Measurements from ENCODE around the gene NEURL1B.
"Not testable (repeated sequence)": the region's sequence is repeated elsewhere in the genome, so short reads cannot be mapped to it uniquely, and the experiment has no call there.

The NEURL1B gene

GRCh38 chr5:172634106-172634899 lies 6.8 kb upstream of the NEURL1B start:
- DNase-seq (ENCODE audit: low read depth in 2 of 2), result no peak

DNA sequence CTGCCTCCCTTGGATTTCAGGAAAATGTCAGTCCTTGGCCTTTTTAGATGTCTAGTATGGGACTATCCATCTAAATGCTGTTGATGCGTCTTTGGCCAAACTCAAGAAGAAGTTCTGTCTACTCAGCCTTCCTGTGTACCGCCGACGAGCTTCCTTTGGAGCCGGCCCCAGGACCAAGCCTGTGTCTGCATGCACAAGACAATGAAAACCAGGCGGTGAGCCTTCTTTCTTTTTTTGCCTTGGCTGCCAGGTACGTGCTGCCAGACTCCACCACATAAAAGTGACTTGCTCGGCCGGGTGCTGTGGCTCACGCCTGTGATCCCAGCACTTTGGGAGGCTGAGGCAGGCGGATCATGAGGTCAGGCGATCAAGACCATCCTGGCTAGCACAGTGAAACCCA lies 6.0 kb upstream of the NEURL1B start:
- no peak for DNase-seq (ENCODE audit: low read depth in 2 of 2)

DNA sequence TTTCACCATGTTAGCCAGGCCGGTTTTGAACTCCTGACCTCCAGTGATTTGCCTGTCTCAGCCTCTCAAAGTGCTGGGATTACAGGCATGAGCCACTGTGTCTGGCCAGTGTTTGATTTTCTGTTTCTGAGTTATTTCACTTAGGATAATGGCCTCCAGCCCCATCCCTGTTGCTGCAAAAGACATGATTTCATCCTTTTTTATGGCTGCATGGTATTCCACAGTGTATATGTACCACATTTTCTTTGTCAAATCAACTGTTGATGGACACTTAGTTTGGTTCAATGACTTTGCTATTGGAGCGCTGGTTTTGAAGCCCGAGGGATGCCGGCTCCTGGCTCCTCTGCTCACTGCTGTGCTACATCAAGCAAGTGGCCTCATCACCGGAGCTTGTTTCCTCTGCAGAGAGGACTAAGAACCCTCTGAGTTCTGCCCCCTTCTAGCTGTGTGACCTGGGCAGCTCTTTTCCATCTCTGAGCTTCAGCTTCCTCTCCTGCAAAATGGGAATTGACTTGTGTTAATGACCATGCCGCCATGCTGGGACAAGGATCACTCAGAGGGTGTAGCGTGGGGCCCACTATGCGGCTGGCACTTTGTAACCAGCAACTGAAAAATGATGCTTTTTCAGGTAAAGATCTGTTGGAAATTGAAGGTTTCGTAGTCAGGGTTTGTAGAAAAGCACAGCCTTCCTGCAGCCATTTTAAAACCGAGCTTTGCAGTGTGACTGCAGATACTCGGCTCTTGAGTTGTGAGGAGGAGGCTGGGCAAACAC lies 4.6 kb upstream of the NEURL1B start:
- DNase-seq (ENCODE audit: low read depth in 2 of 2), result no peak

DNA sequence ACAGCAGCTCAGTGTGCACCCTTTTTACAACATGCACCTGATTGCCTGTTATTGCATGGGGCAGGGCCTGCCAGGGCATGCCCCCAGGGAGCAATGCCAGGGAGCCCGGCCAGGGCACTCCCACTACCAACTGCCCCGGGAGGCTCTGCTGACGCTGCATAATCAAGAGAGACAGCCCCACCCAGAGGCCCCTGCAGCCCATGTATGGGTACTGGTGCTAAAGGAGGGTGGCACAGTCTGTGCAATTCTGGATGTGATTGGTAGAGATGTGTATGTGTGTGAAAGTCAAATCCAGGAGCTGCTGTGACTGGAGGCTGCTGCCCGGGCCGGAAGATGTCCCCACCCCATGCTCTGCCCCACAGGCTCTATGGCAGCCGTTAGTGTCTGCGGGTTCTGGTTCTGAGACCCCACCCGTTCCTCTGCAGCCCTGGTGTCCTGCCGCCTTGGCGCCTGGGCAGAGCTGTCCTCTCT lies 3.9 kb upstream of the NEURL1B start:
- no peak for DNase-seq (ENCODE audit: low read depth in 2 of 2)

DNA sequence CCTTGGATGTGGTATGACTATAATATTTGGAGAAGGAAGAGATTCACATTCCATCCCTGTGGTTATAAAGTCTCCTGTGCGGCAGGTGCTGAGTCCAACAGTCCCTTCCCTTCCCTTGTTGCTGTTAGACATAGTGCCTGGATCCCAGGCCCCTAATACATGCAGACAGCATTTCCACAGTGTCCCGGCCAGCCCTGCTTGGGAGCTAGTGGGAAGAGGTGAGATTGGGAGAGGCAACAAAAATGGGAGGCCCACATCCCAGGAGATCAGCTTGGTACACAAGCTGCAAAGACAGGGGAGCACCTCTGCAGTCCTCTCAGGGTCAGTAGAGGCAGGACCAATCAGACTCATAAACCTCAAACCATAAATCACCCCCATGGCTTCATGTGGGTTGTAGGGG lies 3.3 kb upstream of the NEURL1B start:
- DNase-seq (ENCODE audit: low read depth in 2 of 2), result no peak

- DNase-seq (ENCODE audit: low read depth in 2 of 2), result no peak
These were observed 2.8 kb upstream of the NEURL1B start for GRCh38 chr5:172638209-172638768.

- no peak for DNase-seq (ENCODE audit: low read depth in 2 of 2)
These were observed 924 bp upstream of the NEURL1B start for GRCh38 chr5:172640139-172640538.

DNA sequence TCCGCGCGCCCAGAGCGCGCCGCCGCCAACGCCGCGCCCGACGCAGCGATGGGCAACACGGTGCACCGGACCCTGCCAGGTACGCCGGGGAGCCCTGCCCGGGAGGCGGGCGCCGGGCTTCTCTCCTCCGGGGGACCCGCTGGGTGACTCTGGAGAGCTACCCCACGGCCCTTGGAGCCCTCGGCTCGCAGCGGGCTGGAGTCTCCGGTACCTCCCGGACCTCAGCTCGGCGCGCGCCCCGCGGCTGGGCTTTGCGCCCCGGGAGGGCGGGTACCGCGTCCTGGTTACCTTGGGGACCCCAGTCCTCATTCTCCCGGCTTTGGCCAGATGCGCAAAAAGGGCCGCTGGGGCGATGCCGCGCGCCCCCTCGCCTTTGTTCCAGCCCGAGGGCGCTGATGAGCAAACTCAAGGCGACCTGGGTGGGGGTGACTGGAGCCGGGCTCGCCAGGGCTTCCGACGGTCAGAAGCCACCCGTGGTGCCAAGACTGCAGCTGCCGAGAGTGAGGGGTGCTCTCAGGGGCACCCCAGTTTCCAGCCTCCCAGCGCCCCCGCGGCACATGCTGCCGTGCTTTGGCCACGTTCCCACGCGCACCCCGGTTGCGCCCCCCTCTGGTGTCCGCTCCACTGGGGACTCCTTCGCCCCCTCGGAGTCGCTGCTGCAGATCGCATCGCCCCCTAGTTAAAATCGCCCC lies 442 bp downstream of the NEURL1B start:
- no peak for DNase-seq (ENCODE audit: low read depth in 2 of 2)

GRCh38 chr5:172642051-172642409 lies 967 bp downstream of the NEURL1B start:
- no peak for DNase-seq (ENCODE audit: low read depth in 2 of 2)

DNA sequence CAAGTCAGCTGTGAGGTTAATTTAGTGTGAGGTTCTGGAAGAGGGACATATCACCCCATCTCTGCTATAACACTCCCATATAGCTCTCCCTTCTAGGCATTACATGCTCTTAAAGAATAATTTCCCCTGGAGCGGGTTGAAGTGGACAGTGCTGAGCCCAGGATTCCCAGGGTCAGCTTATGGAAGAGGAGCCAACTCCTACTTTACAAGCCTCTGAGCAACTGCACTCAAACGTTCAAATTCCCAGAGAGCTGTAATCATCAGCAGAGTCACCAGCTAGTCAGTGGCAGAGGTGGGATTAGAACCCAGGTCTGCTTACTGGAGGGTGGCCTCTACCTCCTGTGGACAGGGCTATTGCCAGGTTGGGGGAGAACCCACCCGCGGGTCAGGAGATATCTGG lies 1.4 kb downstream of the NEURL1B start:
- DNase-seq (ENCODE audit: low read depth in 2 of 2), result no peak

DNA sequence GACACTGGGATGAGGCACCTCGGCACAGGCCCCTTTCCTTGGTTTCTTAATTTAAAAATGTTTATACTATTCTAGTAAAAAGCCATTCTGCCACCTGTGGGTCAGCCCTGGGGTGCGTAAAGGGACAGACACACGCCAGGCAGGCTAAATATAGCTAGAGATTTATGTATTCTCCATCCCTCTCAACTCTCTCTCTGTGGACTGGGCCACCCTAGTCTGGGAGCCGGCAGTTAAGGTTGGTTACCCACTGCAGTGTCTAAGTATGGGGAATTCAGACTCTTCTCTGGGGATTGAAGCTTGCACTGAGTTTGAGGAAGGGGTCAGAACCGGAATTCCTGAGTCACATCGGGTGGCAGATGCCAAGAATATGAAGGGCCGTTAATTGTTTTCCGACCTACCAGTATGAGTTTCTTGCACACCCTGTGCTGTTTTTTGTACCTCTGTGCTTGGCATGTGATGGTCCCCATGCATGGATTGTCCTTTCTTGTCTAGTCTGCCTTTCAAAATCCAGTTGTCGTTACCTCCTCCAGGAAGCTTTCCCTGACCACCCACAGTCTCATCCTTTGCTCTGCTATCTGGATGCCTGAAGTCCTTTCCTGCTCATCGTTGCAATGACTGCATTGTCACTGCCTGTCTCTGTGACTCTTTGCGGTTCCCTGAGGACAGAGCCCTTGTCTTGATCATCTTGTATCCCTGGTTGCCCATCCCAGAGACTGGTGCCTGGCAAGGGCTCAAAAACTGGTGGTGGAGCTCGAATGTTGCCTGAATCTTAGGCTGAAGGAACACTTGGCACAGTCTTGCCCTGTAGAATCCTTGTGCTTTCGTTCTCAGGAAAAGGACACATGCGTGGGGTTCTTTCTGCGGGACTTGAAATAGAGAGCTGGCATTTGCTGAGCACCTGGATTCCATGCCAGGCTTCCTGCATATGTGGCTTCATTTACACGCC lies 2.1 kb downstream of the NEURL1B start:
- no peak for DNase-seq (ENCODE audit: low read depth in 2 of 2)

- no peak for DNase-seq (ENCODE audit: low read depth in 2 of 2)
These were observed 3.2 kb downstream of the NEURL1B start for GRCh38 chr5:172644266-172644665.

- no peak for DNase-seq (ENCODE audit: low read depth in 2 of 2)
These were observed 3.6 kb downstream of the NEURL1B start for GRCh38 chr5:172644711-172645110.

DNA sequence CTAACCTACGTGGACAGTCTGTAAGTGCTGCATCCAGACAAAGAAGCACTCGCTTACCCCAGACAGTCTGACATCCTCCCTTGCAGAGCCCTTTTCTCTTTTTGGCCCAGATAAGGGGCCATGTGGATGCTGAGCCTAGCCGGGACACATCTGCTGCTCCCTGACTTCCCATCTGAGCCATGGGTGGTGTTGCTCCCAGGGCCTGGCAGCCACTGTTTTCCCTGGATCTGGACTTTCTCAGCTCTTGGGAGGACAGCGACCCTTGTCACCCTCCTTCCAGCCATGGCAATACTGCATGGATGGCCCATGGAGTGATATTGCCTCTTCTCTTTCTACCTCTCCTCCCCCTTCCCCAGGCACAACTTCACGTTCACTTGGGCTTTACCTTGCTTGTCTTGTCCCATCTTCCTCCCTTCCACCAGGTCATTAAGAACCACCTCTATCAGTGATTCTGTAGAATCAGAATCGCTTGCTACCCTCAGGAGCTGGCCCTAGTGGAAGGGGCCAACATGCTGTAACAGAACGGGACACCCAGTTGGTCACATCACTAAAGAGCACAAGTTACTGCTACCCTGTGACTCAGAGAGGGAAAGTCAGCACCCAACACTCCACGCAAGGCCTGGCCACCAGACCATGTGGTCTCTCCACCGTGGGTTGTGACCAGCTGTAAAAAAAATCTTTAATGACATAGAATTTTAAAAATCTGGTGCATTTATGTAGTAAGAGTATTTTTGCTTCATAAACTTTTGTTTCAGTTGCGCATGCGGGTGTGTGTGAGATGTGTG lies 4.4 kb downstream of the NEURL1B start:
- no peak for DNase-seq (ENCODE audit: low read depth in 2 of 2)

DNA sequence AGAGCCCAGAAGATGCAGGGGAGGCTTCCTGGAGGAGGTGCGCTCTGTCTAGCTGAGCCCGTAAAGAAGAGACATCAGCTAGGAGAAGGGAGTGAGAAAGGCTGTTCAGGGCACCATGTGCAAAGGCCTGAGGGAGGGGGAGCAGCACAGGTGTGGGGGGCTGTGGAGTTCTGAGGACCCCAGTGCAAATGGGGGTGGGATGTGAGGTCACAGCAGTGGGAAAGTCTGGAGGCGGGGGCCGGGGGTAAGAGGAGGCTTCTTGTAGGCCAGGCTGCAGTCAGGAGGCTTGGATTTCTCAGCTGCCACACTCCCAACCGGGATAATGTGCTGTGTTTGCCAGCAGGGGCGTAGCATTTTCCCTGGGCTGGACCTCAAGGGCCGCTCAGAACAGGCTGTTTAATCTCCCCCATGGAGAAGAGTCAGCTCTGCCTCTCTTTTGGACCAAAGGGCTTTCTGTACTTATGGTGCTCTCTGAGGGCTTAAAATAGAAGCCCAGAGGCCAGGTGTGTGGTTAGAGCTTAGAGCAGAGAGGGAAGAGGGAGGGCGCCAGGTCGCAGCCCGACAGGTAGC lies 5.7 kb downstream of the NEURL1B start:
- DNase-seq (ENCODE audit: low read depth in 2 of 2), result no peak

DNA sequence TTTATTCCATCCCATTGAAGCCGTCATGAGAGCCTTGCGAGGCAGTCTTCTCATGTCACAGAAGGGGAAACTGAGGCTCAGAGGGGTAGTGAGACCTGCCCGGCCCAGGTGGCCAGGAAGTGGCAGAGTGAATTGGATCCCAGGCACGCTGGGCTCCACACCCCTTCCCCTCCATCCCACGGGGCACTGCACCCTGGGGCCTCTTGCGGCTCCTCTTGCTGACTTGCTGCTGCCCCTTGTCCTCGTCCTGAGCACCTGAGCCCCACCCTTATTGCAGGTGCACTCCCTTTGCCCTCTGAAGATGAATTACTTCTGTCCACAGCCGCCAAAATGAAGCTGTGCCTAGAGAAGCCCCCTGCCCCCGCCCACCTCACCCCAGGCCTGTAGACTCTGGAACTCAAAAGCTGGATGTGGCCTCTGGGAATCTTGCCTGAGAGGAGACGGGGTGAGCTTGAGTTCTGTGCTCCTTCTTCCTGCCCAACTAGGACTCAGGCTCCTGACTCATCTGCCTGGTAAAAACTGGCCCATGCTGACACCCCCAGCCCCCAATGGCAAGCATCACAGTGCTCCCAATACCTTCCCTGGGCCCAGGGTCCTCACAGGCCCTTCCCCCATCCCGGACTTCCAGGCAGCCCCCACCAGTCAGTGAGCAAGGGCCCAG lies 6.4 kb downstream of the NEURL1B start:
- DNase-seq (ENCODE audit: low read depth in 2 of 2), result no peak

GRCh38 chr5:172648013-172648381 lies 6.9 kb downstream of the NEURL1B start:
- DNase-seq (ENCODE audit: low read depth in 2 of 2), result no peak

GRCh38 chr5:172648755-172649154 lies 7.7 kb downstream of the NEURL1B start:
- DNase-seq (ENCODE audit: low read depth in 2 of 2), result no peak

DNA sequence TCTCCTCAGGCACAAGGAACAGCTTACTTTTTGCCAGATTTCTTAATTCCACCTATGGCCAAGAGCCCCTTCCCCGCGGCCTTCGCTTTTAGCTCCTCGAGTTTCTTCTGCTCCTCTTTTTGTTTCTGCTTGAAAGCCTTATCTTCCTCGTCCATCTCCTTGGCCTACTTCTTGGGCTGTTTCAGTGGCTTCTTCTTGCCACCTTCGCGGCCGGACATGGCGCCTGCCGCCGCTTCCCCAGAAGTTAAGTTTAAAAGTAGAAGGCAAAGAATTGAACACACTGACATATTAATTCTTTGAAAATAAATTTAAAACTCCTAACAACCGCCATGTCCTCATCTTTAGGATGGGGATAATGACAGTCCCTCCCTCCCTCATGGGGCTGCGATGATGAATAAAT lies 15.4 kb downstream of the NEURL1B start:
- DNase-seq (ENCODE audit: low read depth in 2 of 2), result not testable (repeated sequence)

All from activated CD4-positive, alpha-beta T cell treated with anti-CD3 and anti-CD28 coated beads for 24 hours (primary cell).